Urinary bladder (tissue), 4 donors: ENCODE data around the gene FHIT. TPM values are rescaled to one million over a fixed set of nuclear protein-coding genes. Genes with fewer than 3 reads are reported as not detected.

ENCODE experiments used
- DNase-seq: peaks from one replicate; pipeline ENCODE4 v3.0.0-alpha.2; 2015; ENCODE audit errors: extremely low spot score
- H3K27ac ChIP-seq: one replicate; pipeline ENCODE4 v1.5.1; 2013; ENCODE audit warnings: low read depth, mild to moderate bottlenecking, moderate library complexity
- H3K36me3 ChIP-seq: one replicate; pipeline ENCODE4 v1.6.1; 2013; ENCODE audit warnings: mild to moderate bottlenecking, moderate library complexity; ENCODE audit not compliant: insufficient read depth
- H3K4me1 ChIP-seq: one replicate; pipeline ENCODE4 v1.6.1; 2013; ENCODE audit warnings: mild to moderate bottlenecking, moderate library complexity; ENCODE audit not compliant: insufficient read depth
- H3K4me3 ChIP-seq: one replicate; pipeline ENCODE4 v1.5.1; 2013; ENCODE audit warnings: low read depth, low read length
- WGBS: extraction: QIAGEN DNeasy Blood & Tissue Kit; methylation state at CpG from one replicate; pipeline ENCODE4 v1.1.7; 2013; 5-methylcytosine and 5-hydroxymethylcytosine counted together
- polyA plus RNA-seq: library from polyadenylated mRNA; stranded (reverse); fragments of 200-250 nt; gene quantifications from one replicate; pipeline ENCODE4 v1.2.3, GENCODE V29; 2013
- total RNA-seq: library from RNA; depleted of rRNA; stranded (reverse); fragments of >200 nt; gene quantifications from one replicate; pipeline ENCODE4 v1.2.3, GENCODE V29; 2014
- donor health status: healthy with polysubstance abuse.
- donor health status: healthy.

Gene FHIT
- total and polyA plus RNA-seq, 2 donors = 4.5 to 7.4 TPM

GRCh38 chr3:60435941-60436650 lies 815.2 kb downstream of the FHIT start:
- Histone ChIP-seq H3K27ac (no peak overlapping the region), H3K36me3 (no peaks in the 10 kb centered on the region), H3K4me1 (no peaks in the 10 kb centered on the region), H3K4me3 (no peak overlapping the region)
- DNase-seq = no peak
- WGBS = 97% methylated on average over 4 of the region's 4 CpGs

GRCh38 chr3:60434950-60435349 lies 816.3 kb downstream of the FHIT start:
- Histone ChIP-seq H3K4me3 (no peak overlapping the region), H3K36me3 (no peaks in the 10 kb centered on the region), H3K27ac (no peak overlapping the region), H3K4me1 (no peaks in the 10 kb centered on the region)
- no peak for DNase-seq

DNA sequence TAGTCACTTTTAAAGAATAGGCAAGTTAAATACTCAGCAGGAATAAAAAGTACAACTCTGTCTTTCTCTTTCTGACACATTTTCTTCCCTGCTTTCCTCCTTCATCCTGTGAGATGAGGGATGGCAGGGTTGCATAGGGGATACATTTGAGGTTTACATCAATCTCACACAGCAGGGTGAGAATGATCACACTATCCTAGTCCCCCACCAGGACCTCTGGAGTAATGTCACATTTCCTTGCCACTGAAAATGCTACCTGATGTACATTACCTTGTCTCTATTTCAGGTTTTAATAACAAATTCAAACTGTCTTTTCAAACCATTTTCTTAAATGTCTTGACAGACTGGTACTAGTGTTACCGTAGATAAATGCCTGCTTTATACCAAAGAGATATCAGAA lies 816.9 kb downstream of the FHIT start:
- Histone ChIP-seq H3K27ac (no peak overlapping the region), H3K36me3 (no peaks in the 10 kb centered on the region), H3K4me1 (no peaks in the 10 kb centered on the region), H3K4me3 (no peak overlapping the region)
- no peak for DNase-seq
- 46% methylated on average over 1 of the region's 1 CpG for WGBS

DNA sequence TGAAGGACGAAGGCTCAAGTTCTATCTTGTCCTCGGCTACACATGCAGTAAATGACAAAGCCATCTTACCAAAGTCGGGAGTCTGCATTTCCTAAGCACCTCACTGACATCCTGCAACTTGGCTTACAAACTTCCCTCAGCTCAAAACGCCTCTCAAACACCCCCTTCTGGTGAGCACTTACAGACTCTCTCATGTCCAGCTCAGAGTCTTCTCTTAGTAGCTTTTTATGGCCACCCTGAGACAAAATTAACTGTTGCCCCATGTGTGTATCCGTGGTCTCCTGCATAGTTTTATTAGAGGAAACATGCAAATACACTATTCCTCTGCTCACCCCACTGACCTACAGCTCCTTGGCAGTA lies 819.7 kb downstream of the FHIT start:
- Histone ChIP-seq H3K36me3 (no peaks in the 10 kb centered on the region), H3K4me1 (no peaks in the 10 kb centered on the region), H3K4me3 (no peak overlapping the region), H3K27ac (no peak overlapping the region)
- WGBS = 38% methylated on average over 5 of the region's 5 CpGs
- no peak for DNase-seq

DNA sequence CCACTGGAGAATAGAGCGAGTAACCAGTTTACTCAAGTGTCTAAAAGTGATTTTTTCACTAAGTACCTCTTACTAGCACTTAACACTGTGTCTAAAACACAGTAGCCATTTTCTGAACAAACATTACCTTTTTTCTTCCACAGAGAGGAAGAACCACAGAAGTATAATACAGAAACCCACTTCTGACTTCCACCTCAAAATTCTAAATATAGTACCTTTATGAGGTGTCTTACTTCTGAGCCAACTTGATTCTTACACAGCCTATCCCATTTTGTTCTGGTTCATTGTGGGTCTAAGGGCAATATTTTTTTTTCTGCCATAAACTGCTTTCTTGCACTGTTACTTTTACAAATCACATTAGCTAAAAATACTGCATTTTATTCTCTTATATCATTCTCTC lies 821.0 kb downstream of the FHIT start:
- H3K36me3 ChIP-seq = no peaks in the 10 kb centered on the region
- H3K27ac ChIP-seq = no peak overlapping the region
- no peak for DNase-seq
- H3K4me3 ChIP-seq = no peak overlapping the region
- WGBS = 95% methylated on average over 1 of the region's 1 CpG
- no peaks in the 10 kb centered on the region for H3K4me1 ChIP-seq

DNA sequence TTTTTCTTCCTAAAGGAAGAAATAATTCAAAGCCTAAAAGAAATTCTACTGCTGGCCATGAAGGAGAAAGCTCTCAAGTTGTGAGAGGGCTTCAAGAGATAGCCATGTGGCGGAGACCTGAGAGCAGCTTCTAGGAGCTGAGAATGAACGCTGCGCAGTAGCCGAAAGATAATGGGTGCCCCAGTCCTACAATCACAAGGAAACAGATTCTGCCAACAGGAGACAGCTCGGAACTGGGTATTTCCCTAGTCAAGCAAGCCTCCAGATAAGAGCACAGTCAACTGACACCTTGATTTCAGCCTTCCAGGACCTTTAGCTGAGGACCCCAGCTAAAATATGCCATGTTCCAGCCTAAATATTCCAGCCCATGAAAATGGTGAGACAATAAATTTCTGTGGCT lies 824.1 kb downstream of the FHIT start:
- no peak for DNase-seq
- Histone ChIP-seq H3K4me3 (no peak overlapping the region), H3K36me3 (no peaks in the 10 kb centered on the region), H3K27ac (no peak overlapping the region), H3K4me1 (no peaks in the 10 kb centered on the region)
- 96% methylated on average over 5 of the region's 5 CpGs for WGBS

- DNase-seq = no peak
- no peak overlapping the region for H3K4me3 ChIP-seq
- H3K27ac ChIP-seq = no peak overlapping the region
- 98% methylated on average over 2 of the region's 2 CpGs for WGBS
- no peaks in the 10 kb centered on the region for H3K36me3 ChIP-seq
- no peaks in the 10 kb centered on the region for H3K4me1 ChIP-seq
Observed at GRCh38 chr3:60424942-60425341, 826.3 kb downstream of the FHIT start.

DNA sequence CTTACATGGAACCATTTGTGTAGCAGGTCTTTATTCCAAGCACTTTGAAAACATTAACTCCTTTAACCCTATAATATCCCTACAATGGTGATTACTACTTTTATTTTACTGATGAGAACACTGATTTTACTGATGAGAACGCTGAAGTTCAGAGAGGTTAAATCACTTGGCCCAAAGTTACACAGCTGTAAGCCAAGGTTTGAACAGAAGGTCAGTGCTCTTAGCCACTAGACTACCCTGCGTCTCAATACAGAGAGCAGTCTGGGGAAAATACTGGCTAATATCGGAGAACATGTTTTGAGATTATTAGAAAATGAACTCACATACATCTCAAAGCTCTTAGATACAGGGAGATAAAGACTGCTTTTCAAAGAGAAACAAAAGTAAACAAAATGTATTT lies 827.2 kb downstream of the FHIT start:
- H3K27ac ChIP-seq = no peak overlapping the region
- DNase-seq = no peak
- H3K4me3 ChIP-seq = no peak overlapping the region
- 62% methylated on average over 3 of the region's 3 CpGs for WGBS
- H3K36me3 ChIP-seq = no peaks in the 10 kb centered on the region
- H3K4me1 ChIP-seq = no peaks in the 10 kb centered on the region

- Histone ChIP-seq H3K27ac (no peak overlapping the region), H3K36me3 (no peaks in the 10 kb centered on the region), H3K4me1 (no peaks in the 10 kb centered on the region), H3K4me3 (no peak overlapping the region)
- WGBS = 98% methylated on average over 1 of the region's 1 CpG
- no peak for DNase-seq
Observed at GRCh38 chr3:60423556-60423955, 827.7 kb downstream of the FHIT start.

DNA sequence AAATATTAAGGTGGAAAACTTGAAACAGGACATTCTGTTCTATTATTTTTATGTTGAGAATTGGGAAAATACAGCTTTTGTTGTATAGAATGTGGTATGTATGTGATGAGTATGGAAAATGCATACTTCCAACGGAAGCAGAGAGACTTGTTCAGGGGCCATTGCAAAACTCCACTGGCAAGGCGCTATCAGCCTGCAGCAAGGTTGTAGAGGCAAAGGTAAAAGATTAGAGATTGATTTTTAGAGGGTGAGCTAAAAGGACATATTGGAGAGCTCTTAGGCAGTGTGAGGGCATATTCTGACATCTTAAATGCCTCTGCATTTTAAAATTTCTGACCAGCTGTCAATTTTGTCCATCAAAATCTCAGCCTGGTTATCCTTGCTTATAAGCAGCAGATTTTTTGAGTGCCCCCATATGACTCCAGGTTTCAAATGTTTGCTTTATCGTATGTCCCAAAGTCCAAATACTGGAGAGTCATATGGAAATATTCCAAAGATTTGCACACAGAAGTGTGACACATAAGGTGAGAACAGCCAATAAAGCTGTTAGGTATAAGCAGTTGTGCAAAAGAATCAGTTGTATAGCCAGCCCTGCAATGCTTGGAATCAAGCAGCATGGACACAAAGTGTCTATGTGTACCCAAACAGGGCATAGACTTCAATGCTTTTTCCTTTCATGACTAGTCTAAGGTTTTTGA lies 829.4 kb downstream of the FHIT start:
- Histone ChIP-seq H3K4me3 (no peak overlapping the region), H3K4me1 (no peaks in the 10 kb centered on the region), H3K27ac (no peak overlapping the region), H3K36me3 (no peaks in the 10 kb centered on the region)
- no peak for DNase-seq
- WGBS = 97% methylated on average over 3 of the region's 3 CpGs

GRCh38 chr3:60417576-60417975 lies 833.7 kb downstream of the FHIT start:
- WGBS = 60% methylated on average over 4 of the region's 4 CpGs
- no peak overlapping the region for H3K27ac ChIP-seq
- no peaks in the 10 kb centered on the region for H3K36me3 ChIP-seq
- no peaks in the 10 kb centered on the region for H3K4me1 ChIP-seq
- H3K4me3 ChIP-seq = no peak overlapping the region
- no peak for DNase-seq

DNA sequence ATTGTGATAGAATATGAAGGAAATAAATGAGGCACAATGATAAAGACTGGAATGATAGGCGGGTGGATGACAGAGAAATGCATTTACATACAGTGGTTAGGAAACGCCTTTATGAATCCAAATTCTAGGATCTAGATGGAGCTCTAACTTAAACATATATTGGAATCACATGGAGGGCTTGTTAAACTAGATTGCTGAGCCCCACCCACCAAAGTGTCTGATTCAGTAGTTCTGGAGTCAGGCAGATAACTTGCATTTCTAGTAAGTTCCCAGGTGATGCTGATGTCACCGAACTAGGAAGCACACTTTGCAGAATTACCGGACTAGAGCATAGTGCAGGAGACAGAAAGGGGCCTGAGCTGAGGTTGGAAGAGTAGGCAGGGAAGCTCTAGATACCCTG lies 837.2 kb downstream of the FHIT start:
- Histone ChIP-seq H3K4me3 (no peak overlapping the region), H3K4me1 (no peaks in the 10 kb centered on the region), H3K36me3 (no peaks in the 10 kb centered on the region), H3K27ac (no peak overlapping the region)
- 97% methylated on average over 4 of the region's 4 CpGs for WGBS
- no peak for DNase-seq

DNA sequence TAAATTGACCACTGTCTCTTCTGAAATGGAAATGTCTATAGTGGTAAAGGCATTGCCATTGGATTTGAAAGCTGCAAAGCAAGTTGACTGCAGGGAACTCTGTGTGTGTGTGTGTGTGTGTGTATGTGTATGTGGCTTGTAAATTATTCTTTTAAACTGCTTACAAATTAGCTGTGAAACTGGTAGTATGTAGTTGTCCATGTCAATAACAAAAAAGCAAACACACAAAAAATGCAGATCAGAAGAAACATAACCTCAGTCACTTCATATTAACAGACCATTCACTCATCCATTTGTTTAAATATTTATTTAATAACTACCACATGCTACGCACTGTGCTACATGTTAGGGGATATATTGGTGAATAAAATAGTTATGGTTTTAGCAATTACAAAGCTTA lies 837.7 kb downstream of the FHIT start:
- Histone ChIP-seq H3K27ac (no peak overlapping the region), H3K4me3 (no peak overlapping the region), H3K4me1 (no peaks in the 10 kb centered on the region), H3K36me3 (no peaks in the 10 kb centered on the region)
- 93% methylated on average over 1 of the region's 1 CpG for WGBS
- no peak for DNase-seq

DNA sequence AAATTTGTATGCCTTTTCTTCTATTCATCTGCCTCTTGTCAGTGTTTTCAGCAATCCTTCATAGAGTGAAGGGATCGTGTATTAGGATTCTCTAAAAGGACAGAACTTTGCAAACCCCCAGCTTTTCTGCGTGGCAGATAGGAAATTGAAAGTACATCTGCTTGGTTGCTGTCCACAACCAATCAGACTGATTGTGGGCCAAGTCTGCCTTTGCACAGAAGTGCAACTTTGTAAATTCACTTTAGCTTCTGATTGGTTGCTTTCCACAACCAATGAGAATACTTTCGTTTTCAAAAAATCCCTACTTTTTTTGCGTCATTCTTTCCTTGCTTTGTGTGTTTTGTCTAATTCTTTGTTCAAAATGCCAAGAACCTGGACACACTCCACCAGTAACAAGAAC lies 847.4 kb downstream of the FHIT start:
- no peak overlapping the region for H3K4me3 ChIP-seq
- 90% methylated on average over 4 of the region's 4 CpGs for WGBS
- H3K4me1 ChIP-seq = no peaks in the 10 kb centered on the region
- no peaks in the 10 kb centered on the region for H3K36me3 ChIP-seq
- no peak for DNase-seq
- no peak overlapping the region for H3K27ac ChIP-seq
